Right renal cortex interstitium (tissue), 3 donors: ENCODE data around the gene RHOT1. TPM values are rescaled to one million over a fixed set of nuclear protein-coding genes. Genes with fewer than 3 reads are reported as not detected.
"Not testable (repeated sequence)": the region's sequence is repeated elsewhere in the genome, so short reads cannot be mapped to it uniquely, and the experiment has no call there.

Experiments
- DNase-seq, 3 donors: peaks; one replicate each; pipeline ENCODE4 v3.0.0-alpha.2; 2013; ENCODE audit warnings: low read depth in 3 of 3, low spot score in 2 of 3
- polyA plus RNA-seq, 3 donors: library from polyadenylated mRNA; unstranded; fragments of 120-200 nt; gene quantifications; one replicate each; pipeline ENCODE4 v1.2.1, GENCODE V29; 2013; ENCODE audit not compliant: insufficient read length in 3 of 3

RHOT1 gene
- polyA plus RNA-seq, 3 donors: 55.6 to 62.3 (median 59.7) TPM

DNA sequence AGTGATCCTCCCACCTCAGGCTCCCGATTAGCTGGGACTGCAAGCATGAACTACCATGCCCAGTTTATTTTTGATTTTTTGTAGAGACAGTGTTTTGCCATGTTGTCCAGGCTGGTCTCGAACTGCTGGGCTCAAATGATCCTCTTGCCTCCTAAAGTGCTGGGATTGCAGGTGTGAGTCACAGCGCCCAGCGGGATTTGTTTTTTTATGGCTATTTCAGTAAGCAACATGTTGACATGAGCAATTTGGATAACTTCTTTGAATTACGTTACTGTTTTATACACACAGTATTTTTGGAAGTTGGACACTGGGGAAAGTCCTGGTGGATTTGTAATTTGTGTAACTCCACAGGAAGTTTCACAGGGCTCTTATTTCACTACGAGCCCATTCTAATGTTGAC, 18.5 kb upstream of the RHOT1 start:
- DNase-seq: no peak

DNA sequence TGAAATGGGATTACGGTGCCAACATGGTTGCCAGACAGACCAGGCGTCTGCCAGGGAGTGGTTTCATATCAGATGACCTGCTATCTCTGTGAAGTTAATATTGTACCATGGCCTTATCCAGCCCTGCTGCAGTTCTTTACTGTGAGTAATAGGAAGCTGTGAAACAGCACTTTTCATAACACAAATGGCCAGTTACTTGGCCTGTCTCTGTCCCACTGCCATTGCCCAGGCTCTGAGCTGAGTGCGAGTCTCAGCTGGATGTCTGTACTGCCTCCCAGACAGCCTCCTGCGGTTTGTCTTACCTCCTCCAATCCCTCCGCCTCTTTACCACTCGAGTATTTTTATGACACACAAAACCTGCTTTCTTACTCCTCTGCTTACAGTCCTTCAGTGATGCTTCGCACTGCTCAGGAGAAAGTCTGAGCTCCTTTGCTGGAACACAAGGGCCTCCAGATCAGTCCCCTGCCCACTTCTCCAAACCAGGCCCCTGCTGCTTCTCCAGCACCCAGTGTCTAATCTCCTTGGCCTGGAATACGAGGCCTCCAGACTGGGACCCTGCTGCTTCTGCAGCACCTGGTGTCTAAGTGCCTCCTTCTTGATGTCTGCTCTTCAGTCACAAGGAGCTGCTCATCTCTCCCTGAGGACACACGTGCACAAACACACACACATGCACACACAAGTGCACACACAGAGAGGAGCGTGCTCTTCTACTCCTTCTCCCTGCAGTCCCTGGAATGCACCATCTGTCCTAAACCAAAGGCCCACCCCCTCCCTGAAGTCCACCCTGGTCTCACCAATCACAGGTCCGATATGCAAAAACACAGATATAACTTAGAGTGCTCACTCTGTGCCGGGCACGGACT, 17.1 kb upstream of the RHOT1 start:
- DNase-seq: no peak

DNA sequence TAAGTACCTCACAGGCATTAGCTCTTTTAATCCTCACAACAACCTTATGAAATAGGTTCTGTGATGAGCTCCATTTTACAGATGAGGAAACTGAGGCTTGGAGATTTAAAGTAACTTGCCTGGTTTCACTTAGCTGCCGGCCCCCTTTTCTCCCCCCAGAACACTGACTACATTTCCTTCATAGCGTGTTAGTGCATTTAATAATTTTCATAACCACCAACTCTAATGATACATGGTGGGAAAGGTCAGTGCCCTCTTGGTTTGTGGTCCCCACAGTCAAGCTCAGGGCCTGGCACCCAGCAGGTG, 16.5 kb upstream of the RHOT1 start:
- DNase-seq: no peak

DNA sequence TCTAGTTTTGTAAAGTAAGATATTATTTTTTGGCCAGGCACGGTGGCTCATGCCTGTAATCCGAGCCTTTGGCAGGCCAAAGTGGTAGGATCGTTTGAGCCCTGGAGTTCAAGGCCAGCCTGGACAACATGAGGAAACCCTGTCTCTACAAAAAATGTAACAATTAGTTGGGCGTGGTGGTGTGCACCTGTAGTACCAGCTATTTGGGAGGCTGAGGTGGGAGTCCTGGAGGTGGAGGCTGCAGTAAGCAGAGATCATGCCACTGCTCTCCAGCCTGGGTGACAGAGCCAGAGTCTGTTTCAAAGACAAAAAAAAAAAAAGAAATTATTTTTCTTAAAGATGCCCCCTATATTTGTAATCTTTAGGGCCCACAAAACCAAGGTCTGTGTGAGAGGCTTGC, 16.0 kb upstream of the RHOT1 start:
- DNase-seq: no peak

DNA sequence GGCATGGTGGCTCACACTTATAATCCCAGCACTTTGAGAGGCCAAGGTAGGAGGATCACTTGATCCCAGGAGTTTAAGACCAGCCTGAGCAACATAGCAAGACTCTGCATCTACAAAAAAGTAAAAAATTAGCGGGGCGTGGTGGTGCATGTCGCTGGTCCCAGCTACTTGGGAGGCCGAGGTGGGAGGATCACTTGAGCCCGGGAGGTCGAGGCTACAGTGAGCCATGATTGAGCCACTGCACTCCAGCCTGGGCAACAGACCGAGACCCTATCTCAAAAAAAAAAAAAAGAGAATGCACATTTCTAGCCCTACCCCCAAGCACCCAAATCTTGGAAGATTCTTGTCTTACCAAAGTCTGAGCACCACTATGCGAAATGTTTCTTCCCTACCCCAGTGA, 15.6 kb upstream of the RHOT1 start:
- no peak for DNase-seq

DNA sequence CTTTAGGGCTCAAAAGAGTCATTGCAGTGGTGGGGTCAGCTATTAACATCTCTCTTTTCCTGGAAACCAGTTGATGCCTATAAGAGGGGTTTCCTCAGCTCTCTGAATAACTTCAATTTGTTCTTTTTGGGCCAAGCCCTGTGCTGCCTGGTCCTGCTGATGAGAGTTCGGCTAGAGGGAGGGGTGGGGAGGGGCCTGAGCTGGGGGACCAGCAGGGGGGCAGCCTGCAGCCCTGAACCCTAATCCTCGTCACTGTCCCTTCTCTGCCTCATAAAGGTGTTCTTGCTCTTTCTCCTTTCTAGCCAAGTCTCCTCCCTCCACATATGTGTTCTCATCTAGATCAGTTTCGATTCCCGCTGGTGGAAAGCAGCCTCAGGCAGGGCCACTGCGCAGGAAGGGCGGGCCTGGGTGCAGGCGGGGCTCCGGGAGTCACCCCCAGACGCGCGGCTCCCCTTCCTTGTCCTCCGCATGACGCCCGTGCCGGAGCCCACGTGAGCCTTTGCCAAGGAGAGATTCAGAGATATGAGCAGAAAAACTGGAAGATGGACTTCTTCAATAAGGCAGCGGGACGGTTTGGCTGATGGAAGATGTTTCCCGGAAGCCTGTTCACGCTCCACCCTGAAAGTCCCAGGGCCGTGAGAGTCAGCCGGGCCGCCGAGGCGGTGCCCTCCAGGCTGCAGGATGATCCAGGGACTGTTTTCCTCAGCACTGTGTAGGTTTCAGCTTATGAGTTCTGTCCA, 15.0 kb upstream of the RHOT1 start:
- DNase-seq: no peak

DNA sequence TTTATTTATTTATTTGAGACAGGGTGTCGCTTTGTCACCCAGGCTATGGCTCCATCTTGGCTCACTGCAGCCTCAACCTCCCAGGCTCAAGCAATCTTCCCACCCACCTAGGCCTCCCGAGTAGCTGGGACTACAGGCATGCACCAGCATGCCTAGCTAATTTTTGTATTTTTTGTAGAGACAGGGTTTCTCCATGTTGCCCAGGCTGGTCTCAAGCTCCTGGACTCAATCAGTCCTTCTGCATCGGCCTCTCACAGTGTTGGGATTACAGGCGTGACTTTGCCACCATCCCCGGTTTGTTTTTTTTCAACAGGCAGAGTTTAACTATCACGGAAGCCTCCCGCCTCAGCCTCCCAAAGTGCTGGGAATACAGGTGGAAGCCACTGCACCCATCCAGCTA, 13.8 kb upstream of the RHOT1 start:
- not testable (repeated sequence) for DNase-seq

DNA sequence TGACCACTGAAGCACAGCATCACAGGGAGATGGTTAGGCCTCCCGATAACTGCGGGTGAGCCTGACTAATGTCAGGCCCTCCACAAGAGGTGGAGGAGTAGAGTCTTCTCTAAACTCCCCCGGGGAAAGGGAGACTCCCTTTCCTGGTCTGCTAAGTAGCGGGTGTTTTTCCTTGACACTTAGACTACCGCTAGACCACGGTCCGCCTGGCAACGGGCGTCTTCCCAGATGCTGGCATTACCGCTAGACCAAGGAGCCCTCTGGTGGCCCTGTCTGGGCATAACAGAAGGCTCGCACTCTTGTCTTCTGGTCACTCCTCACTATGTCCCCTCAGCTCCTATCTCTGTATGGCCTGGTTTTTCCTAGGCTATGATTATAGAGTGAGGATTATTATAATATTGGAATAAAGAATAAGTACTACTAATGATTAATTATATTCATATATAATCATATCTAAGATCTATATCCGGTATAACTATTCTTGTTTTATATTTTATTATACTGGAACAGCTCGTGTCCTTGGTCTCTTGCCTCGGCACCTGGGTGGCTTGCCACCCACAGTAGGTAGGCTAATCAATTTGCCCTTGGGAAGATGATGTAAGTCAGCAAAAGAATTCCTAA, 6.7 kb upstream of the RHOT1 start:
- not testable (repeated sequence) for DNase-seq

DNA sequence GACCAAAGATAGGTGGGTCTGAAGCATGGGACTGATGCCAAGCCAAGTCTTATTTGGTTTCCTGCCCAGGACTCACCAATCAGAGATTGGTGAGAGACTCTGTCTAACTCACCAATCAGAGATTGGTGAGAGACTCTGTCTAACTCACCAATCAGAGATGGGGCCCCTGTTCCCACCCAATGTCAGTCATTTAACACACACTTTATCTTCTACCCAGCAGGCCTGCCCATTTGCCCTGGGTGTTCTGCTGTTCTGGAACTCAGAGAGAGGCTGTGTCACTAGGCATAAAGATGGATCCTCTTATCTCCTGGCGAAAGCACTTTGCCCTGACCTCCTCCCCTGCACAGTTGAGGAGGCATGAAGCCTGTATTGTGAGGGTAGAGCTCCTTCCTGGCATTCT, 5.4 kb upstream of the RHOT1 start:
- DNase-seq: no peak

DNA sequence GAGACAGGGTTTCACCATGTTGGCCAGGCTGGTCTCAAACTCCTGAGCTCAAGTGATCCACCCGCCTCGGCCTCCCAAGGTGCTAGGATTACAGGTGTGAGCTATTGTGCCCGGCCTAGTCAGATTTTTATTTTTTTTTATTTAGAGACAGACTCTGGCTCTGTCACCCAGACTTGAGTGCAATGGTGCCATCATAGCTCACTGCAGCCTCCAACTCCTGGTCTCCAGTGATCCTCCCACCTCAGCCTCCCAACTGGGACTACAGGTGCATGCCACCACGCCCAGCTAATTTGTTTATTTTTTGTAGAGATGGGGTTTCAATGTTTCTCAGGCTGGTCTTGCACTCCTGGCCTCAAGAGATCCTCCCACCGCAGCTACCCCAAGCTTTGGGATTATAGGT, 2.8 kb upstream of the RHOT1 start:
- not testable (repeated sequence) for DNase-seq

DNA sequence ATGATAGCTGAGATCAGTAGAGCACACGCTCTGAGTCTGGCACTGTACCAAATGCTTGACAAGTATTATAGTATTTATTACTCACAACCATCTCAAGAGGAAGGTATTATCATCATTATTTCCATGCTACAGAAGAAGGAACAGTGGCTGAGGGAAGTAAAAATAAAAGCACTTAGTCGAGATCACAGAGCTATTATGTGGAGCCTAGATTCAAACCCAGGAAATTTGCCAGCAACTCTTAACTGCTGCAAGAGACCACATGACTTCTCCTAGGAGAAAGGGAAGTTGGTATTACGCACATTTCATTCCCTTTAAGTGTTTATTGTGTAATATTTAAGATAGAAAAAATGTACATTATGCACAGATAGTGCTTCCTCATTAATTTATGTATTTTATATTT, 1.0 kb upstream of the RHOT1 start:
- DNase-seq: peak in 1 of 3 donors; percentile 39

DNA sequence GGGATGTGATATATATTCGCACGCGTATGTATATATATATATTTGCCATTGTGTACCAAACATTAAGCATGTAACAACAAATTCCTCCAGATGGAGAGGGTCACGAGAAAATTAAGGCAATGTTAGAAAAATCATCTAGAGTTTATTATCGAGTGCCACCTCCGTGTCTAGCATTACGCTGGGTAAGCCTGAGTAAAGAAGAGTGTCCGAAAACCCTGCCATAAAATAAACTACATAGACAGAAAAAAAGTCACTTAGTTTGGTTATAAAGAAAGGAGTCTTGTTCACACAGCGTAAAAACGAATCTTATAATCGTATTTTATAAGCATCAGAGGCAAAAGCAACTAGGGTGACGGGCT, 644 bp upstream of the RHOT1 start:
- peak in 1 of 3 donors; percentile 15 for DNase-seq

DNA sequence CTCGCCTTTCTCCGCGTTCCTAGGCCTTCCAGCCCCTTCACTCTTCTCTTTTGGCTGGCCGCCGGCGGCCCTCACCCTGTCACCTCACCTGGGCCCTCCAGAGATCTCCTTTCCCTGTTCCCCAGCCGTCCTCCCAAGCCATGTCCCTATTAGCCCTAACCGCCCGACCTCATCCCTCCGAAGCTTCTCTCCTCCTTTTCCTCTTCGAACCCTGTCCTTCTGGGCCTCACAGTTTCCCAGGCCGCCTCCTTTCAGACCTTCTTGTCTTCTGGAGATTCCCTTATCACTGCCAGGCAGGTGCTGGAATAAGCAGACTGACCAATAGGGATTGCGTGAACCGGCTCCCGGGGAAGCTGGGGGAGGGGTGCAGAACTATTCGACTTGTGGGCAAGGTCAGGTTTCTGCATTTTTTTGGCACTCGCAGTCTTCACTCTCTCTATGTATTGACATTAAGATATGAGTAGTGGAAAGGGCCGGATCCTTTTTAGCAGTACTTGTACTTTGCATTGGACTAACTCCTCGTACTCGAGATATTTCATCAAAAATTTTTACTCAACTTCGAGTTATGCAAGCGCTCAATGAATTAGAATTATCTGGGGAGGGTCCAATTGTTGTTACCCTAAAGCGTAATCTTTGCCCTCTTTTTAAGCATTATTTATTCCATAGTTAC, 690 bp downstream of the RHOT1 start:
- DNase-seq: peak in 1 of 3 donors; percentile 27

DNA sequence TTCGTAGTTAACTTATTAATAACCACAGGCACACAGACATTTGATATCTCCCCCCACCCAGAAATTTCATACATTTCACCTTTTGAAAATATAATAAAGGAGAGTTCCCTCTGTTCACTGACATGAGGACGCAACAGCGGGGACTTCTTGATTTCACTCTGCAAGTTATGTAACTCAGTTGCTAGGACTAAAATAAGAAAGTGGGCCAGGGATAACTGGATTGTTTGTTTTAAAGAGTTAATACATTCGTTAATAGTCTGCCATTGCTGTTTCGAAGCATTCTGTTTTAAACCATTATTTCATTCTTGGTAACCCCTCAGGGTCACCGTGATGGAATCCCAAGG, 1.2 kb downstream of the RHOT1 start:
- no peak for DNase-seq

DNA sequence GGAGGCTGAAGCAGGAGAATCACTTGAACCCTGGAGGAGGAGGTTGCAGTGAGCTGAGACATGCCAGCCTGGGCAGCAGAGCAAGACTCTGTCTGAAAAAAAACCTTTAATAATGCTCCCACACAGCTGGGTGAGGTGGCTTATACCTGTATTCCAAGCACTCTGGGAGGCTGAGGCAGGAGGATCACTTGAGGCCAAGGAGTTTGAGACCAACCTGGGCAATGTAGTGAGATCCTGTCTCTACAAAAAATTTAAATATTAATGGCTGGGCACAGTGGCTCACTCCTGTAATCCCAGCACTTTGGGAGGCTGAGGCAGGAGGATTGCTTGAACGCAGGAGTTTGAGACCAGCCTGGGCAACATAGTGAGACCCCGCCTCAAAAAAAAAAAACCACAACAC, 2.1 kb downstream of the RHOT1 start:
- not testable (repeated sequence) for DNase-seq

DNA sequence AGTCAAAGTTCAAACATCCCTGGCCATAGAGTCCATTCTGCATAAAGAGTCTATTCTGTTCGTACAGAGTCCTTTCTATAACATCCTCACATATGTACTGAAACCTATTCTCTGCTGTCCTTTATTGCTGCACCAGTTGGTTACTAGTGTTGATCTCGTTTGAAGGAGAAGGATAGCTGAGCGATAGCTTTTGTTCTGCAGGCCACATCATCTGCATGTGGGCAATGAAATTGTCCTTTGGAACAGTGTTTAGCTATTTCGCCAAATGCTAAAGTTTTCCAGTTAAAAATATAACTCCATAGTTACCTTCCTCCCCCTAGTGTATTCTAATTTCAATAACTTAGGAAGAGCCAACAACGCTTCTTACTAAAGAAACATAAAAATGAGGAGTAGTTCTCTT, 6.0 kb downstream of the RHOT1 start:
- no peak for DNase-seq

DNA sequence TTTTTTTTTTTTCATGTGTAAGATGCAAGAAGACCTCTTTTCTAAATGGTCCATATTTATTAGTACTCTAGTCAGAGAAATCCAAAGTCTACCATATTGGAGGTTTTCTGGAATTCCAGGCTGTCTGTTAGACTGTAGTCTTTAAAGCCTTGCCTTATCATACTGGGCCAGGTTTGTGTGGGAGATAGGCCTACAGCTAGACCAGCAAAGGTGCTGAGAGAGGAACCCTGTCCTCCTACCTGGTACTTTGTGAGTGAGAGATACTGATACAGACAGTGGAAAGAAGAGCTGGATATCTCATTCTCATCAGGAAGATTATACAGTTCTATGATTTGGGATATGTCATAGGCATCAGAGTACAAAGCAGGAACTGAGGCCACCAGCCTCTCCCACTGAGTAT, 8.1 kb downstream of the RHOT1 start:
- no peak for DNase-seq

DNA sequence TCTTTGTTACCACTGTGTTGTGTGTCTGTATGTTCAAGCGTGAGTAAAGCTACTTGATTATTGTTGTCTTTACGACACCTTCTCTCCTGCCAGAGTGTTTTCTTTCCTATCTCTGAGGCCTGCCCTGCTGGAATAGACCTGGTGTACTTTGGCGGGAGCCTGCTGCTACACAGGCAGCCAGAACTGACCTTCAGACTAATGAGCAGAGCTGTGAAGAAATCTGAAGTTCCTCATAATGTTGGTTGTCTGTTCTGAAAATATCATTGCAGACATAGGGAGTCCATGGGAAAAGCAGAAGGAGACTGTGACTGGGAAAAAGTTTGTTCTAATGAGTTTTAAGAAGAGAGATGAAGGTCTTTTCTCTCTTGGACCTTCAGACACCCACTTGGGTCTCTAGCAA, 9.8 kb downstream of the RHOT1 start:
- no peak for DNase-seq

DNA sequence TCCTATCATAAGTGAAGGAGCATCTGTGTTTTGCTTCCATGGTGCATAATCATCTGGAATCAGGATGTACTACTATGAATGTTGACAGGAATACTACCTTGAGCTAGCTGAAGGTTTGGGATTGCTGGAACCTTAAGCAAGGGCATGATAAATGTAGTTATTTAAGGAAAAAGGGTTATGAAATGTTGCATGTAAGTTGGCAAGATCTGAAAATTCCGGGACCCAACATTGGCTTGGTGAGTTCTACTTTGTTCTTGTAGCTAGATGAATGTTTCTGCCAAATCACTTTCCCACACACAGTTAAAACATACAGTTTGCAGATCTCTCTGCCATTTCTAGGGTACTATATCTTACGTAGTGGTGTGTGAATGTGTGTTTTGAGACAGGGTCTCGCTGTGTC, 13.6 kb downstream of the RHOT1 start:
- no peak for DNase-seq

DNA sequence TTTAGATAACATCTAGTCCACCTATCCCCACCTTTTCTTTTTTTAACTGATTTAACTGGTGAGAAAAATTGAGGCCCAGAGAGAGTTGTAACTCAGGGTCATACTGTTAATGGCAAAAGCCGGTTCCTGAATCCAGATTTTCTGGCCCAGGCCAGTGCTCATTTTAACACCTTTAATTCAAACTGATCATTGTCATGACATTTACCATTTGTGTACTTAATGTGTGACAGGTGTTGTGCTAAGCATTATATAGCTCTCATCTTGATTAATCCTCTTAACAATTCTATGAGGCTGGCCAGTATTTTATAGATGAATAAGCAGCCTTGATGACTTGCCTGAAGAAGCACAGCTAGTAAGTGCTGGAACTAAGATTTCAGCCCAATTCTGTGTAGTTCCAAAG, 14.4 kb downstream of the RHOT1 start:
- DNase-seq: no peak

DNA sequence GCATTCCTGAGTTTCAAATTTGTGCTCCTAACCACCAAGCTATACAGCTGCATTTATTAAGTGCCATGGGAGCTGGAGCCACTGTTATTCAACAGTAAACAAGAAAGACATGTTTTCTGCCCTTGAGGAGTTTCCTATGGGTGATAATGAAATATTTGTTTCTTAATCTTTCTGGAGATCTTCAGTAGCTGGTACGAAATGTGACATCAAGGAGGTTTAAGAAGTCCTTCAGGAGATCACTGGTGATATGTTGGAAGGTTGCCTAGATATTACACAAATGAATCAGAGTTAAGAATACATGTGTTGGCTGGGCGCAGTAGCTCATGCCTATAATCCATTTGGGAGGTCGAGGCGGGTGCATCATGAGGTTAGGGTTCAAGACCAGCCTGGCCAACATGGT, 14.9 kb downstream of the RHOT1 start:
- DNase-seq: no peak
